SIG-M5 treated with dmso at 0.1 percent for 504 hours (cell line): ENCODE results near the gene DCDC2.
"Not testable (repeated sequence)": the region's sequence is repeated elsewhere in the genome, so short reads cannot be mapped to it uniquely, and the experiment has no call there.

Experiments used
- DNase-seq: peaks from one replicate; lab custom pipeline; 2025; ENCODE audit not compliant: unreplicated experiment; lab: John Stamatoyannopoulos, UW

DCDC2 gene

DNA sequence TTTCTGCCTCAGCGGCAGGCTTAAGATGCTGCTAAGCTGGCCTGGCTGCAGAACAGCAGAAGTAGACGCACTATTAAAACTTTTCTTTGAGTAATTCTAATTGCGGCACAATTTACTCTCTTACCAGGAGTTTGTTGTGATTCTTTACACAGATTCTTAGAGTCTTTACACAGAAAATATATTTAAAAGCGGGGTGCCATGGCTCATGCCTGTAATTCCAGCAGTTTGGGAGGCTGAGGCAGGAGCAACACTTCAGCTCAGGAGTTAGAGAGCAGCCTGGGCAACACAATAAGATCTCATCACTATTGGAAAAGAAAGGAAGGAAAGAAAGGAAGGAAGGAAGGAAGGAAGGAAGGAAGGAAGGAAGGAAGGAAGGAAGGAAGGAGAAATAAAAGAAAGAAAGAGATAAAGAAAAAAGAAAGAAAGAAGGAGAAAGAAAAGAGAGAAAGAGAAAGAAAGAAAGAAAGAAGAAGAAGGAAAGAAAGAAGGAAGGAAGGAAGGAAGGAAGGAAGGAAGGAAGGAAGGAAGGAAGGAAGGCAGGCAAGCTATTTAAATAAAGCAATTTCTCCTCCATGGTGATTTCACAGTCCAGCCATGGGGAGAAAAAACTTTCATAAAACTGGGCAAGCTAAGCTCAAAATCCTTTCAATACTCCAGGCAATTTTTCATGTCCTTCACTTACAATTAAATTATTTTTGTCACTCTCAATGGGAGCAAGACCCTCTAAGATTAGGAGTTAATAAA, 23.8 kb upstream of the DCDC2 start:
- no peak for DNase-seq

DNA sequence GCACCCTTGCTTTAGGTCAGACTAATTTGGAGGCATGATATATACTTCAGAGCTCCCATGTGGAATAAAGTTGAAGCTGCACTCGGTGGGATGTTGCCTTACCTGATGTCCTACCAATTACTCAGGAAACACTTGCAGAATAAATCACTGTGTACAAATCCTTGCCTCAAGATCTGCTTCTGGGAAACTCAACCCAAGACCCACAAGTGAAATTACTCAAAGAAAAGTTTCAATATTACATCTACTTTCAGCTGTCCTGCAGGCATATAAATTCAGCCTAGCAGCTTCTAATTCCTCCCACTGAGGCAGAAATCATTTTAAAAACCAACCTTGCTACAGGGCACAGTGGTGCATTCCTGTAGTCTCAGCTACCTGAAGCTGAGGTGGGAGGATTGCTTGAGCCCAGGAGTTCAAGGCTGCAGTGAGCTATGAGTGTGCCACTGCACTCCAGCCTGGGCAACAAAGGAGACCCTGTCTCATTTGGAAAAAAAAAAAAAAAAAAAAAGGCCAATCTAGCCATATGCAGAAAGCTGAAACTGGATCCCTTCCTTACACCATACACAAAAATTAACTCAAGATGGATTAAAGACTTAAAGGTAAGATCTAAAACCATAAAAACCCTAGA, 20.7 kb upstream of the DCDC2 start:
- no peak for DNase-seq

DNA sequence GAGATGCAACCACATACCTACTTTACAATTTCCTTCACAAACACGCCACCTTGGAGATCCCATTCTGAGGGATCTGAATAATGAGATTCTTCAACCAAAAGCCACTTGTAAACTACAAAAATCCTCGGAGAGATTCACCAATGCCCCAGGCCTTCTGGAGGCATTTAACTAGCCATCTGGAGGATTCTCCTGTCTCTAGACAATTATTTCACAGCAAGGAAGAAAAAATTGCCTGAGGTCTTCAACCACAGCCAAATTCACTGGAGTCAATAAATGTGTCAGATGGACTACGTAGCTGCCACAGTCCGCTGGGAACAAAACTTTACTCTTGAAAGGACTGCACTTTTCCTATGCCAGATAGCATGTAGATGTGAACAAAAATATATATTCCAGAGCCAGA, 19.0 kb upstream of the DCDC2 start:
- DNase-seq, result no peak

DNA sequence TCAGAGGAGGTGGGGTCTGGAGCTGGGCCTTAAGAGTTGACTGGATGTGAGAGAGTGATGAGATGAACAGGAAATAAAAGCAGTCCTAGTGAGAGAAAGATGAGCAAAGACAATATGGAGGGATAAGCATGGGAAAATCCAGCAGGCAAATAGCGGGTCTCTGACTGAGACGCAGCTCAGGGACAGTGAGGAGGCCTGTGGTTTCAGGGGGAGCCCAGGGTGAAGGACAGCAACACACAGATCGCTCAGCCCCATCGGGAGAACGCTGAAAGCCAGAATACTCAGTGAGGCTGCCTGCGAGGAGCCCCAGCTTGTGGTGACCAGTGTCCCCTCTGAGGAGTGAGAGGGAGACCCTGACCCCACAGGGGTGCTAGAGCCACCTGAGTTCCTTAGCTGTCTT, 16.8 kb upstream of the DCDC2 start:
- no peak for DNase-seq

DNA sequence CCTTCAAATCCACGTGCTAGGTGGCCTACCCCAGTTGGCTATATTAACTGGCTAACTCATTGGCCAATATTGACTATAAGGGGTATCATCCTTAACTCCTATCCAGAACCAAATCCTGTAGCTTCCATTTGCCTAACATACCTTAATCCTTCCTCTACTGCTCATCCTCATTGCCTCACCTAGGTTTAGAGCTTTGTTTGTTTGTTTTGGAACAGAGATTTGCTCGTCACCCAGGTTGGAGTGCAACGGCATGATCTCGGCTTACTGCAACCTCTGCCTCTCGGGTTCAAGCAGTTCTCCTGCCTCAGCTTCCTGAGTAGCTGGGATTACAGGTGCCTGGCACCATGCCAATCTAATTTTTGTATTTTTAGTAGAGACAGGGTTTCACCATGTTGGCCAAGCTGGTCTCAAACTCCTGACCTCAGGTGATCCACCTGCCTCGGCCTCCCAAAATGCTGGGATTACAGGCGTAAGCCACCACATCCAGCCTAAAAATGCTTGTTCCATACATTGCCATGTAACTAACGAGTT, 7.3 kb upstream of the DCDC2 start:
- DNase-seq, result not testable (repeated sequence)

DNA sequence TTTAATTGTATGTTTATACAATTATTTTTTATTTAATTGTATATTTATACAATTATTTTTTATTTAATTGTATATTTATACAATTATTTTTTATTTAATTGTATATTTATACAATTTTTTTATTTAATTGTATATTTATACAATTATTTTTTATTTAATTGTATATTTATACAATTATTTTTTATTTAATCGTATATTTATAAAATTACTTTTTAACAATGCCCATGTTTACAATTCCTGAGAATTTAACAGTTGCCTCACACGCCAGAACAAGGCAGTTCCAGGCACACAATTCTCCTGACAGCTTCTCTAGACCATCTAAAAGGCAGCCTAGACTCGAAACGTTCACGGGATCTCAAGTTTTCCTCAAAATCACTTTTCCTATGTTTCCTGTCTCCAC, 4.5 kb upstream of the DCDC2 start:
- DNase-seq, result not testable (repeated sequence)

DNA sequence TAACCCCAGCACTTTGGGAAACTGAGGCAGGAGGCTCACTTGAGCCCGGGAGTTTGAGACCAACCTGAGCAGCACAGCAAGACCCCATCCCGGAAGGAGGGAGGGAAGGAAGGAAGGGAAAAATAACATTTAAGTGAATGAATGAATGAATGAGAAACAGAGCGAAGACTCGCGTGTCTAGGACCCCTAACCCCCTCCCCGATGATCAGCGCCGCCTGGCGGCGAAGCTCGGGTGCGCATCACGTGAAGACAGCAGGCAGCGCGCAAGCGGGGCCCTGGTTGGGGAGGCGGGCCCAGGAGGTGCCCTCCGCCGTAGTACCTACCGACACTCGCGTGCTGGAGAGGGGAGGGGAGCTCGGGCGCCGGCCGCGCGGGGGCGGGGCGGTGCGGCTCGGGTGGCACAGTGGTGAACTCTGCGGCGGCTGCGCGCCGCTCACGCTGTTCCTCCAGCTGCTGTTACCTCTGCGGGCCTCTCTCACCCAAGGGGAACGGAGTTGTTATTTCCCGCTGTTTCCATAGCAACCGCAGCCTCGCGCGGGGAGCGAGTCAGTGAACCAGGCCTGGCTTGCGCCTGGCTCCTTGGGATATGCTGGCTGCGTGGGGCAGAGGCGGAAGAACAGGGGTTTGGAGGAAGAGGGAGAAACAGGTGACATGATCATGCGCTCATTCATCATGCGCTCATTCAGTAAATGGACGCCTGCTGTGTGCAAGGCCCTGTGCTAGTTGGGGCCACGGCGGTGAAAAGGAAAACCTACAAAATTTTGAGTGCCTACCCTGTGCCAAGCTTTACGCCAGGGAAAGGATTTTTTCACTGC, 2.0 kb upstream of the DCDC2 start:
- peak; percentile 76 for DNase-seq

DNA sequence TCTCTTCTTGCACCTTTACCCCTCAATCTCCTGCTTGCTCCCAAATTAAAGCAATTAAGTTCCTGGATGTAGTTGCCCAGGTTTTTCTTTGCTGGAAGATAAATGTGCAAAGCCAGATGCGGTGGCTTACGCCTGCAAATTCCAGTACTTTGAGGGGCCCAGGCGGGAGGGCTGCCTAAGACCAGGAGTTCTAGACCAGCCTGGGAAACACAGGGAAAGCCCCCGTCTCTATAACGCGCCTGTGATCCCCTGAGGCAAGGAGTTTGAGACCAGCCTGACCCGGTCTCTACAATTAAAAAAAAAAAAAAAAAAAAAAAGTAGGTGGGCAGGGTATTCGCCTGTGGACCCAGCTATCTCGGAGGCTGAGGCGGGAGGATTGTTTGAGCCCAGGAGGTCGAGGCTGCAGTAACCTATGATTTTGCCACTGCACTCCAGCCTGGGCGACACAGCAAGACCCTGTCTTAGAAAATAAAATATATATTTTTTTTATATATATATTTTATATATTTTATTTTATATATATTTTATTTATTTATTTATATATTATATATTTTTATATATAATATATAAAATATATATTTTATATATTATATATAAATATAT, 461 bp upstream of the DCDC2 start:
- no peak for DNase-seq

DNA sequence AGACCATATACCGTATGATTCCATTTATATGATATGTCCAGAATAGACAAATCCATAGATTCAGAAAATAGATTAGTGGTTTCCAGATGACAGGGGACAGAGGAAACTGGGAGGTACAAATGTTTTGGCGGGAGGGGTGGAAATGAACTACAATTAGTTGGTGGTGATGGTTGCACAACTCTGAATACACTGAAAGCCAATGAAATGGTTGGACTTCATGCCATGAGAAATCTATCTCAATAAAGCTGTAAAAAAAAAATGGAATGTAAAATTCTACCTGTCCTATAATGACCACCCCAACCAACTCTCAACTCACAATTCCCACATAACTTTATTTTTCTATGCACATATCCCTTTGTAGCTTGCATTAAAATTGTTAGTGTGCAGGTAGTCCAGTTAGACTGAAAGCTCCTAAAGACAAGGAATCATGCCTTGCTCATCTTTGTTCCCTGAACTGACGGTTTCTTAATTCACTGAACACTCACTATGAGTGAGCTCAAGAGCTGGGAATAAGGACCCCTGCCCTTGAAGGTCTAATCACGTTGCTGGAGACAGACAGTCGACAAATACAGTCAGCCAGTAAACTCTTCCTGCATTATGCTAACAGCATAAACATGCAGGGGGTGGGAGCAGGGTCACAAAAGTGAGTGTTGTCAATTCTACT, 1.4 kb downstream of the DCDC2 start:
- no peak for DNase-seq

DNA sequence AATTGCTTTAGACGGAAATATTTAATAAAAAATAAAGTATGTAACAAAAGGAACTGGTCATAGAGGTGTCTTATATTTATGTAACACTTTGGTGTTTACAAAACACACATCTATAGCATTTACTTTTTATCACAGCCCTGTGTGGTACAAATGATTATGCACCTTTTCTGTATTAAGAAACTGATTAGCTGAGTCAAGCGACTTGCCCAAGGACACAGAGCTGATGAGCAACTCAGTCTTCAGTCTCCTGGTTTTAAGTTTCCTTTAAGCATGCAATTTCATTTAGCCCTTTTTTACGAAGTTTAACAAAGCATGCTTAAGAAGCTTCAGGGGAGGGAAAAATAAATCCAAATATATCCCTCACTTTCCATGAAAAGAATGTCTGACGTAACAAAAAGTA, 2.5 kb downstream of the DCDC2 start:
- DNase-seq, result no peak

DNA sequence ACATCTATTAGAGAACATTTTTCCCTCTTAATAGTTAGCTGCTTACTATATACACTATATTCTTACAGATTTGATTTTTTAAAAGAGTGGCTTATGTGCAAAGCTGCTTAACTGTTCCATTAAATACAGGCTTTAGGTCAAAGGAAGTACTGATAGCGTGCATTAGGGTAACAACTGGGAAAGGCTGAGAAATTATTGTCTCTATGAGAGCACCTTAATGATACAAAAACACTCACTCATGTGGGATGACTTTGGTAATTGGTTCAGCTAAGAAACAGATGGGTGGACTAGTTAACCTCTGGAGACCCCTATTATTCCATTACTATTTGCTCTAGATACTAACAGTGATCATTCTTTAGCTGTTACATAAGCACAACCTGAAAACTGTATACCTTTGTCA, 4.0 kb downstream of the DCDC2 start:
- no peak for DNase-seq

DNA sequence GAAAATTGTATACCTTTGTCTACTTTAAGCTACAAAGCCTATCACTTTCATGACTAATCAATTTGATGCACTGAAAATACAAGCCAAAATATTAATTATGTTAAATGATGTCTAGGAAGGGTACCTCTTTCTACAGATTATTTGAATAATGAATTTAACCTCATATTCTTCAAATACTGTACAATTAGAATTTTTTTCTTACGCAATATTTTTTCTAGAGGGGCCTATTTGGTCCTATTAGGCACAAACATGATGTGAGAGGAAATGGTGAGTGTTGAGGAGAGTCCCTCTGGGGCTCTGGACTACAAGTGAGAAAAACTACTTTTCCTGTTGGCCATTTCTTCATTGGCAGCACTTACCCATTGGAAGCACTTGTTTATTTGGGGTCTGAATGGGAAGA, 5.4 kb downstream of the DCDC2 start:
- DNase-seq, result no peak

DNA sequence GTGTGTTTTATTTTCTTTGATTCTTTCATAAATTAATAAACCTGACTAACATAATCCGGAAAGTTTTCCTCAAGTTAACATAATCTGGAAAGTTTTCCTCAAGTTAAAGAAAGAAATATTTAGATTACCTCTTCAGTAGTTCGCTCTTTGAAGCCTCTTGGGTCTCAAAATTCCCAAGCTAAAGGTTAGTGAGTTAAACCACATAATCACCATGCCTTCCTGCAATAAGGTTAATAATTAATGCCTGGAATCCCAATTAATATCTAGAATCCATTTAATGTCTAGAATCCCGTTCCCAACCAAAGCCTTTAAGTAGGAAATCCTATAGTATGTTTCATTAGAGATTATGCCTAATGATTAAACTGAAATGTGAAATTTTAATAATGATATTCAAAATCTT, 12.9 kb downstream of the DCDC2 start:
- DNase-seq, result no peak

DNA sequence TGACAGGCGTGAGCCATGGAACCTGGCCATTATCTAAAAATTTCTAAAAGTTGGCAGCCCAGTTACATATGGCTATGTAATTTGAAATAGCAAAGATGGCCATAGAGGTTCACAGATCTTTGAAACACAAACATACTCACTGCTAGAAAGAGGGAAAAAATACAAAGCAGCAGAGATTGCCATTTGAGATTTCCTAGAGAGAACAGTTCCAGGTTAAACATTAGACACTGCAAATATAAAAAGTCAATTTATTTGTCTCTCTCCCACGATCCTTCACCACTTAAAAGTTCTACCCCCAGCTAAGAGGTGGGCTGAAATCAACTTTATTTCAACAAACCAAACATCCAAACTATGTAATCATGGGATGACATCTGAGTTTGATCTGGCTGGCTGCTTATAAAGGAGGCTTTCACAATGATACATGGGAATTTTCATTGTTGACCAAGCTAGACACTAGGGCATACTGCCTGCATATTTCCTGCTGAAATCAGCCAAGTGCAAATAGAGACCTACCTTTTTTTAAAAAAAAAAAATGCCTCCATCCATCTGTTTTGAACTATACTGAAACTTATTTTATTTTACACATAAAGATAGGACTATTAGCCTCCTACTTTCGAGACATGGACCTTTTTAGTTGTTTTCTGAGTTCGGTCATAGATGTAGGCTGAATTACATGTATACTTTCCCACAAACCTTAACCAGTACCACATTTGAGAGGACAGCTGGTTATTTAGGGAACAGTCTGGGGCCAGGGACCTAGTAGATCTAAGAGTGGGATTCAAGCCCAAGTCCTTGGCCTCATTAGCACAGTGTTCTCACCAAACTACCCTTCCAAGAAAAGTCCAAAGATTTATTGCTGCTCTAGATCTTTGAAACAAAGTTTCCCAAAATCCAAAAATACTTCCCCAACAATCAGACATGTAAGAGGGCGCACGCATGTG, 16.6 kb downstream of the DCDC2 start:
- DNase-seq, result no peak

DNA sequence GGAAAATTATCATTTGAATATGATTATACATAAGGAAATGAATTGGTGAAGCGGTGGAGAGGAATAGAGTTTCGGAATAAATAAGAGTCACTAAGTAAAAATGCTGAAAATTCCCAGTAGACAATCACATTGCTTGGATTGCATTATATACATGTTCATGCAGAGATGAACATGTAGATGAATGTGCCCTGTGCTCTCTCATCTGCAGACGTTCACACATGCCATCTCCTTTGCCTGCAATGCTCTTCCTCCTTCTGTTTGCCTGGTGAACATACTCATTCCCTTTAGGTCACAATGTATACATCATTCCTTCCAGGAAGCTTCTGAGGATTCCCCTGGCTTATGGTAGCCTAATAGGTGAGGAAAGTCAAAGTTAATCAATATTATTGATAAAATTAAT, 17.9 kb downstream of the DCDC2 start:
- no peak for DNase-seq

DNA sequence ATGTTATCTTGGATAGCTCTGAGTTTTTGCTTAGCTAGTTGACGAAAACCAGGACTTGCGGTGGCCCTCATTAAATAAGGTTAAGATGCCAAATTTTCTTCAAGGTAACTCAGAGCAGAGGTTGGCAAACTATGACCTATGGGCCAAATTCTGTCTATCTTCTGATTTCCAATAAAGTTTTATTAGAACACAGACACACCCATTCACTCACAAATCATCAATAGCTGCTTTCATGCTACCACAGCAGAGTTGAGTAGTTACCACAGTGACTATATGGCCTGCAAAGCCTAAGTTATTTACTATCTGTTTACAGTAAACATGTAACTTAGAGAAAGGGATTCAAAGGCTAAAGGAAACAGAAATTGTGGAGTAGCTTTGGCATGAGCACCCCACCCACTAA, 23.6 kb downstream of the DCDC2 start:
- no peak for DNase-seq

DNA sequence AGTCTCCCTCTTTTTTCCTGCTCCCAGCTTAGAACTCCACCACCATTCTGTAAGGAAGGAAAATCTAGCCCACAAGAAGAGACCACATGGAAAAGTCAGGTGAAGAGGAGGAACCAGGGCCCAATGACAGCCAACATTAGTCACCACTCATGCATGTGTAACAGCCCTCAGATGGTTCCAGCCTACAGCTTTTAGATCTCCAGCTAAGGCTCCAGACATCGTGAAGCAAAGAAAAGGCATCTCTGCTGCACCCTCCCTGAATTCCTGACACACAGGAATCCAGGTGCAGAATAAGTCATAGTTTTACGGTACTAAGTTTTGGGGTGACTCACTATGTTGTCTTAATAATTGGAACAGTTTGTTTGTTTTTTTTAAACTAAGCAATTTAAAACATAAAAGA, 25.5 kb downstream of the DCDC2 start:
- DNase-seq, result no peak

DNA sequence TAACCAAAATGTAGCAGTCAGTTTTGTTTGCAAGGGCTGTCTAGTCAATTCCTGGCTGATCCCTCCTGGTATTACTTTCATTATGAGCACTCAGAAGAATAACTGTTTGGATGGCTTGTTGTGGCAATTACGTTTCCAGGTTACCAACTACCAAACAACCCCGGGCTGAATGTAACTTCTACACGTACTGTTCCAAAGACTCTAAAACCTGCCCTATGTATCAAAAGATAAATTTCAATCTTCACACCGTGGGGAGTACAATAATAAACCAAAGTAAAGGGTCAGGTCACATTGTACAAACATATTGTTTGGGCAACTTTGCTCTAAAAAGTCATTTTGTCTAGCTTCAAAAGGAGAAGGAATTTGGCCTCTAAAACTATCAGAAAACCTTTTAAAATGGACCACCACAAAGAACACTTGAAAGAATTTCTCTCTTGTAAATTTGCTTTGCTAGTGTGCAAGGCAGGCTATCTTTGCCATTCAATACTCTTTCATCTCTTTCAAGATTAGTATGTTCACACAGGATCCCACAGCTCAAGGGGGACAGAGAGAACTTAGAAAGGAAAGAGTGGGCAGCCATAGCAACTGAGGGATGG, 27.6 kb downstream of the DCDC2 start:
- DNase-seq, result no peak

DNA sequence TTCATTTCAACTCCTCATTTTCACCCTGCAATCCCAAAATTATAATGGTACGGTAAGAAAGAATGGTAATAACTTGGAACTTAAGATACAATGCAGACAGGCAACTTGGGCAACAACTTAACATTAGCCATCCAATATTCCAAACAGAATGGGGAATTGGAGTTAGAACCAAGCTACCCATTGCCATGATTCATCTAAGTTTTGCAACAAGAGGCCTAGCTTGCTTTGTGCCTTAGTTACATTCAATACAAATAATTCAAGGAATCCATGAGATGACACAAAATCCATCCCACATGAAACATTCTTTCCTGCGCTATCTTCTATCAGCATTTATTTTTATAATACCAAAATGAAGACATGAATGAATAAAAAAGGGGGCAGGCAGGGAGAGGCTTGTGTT, 28.4 kb downstream of the DCDC2 start:
- DNase-seq, result no peak
